Activated naive CD8-positive, alpha-beta T cell treated with anti-CD3 and anti-CD28 coated beads for 36 hours (primary cell): ENCODE results near the gene TMEM108. TPM values are rescaled to one million over a fixed set of nuclear protein-coding genes. Genes with fewer than 3 reads are reported as not detected.

Source experiments
- DNase-seq: peaks from one replicate; pipeline ENCODE4 v3.0.0; 2021
- H3K27ac Mint-ChIP-seq: one replicate; pipeline ENCODE4 v1.8.0; 2022; ENCODE audit warnings: mild to moderate bottlenecking, moderate library complexity, mixed read lengths
- H3K27me3 Mint-ChIP-seq: one replicate; pipeline ENCODE4 v1.8.0; 2022; ENCODE audit warnings: mild to moderate bottlenecking, mixed read lengths
- H3K36me3 Mint-ChIP-seq: one replicate; pipeline ENCODE4 v1.8.0; 2021; ENCODE audit warnings: mild to moderate bottlenecking, mixed read lengths
- H3K4me1 Mint-ChIP-seq: one replicate; pipeline ENCODE4 v1.8.0; 2021; ENCODE audit warnings: mixed read lengths
- H3K4me3 Mint-ChIP-seq: one replicate; pipeline ENCODE4 v1.8.0; 2022; ENCODE audit warnings: mild to moderate bottlenecking, moderate library complexity, mixed read lengths
- H3K9me3 Mint-ChIP-seq: one replicate; pipeline ENCODE4 v1.8.0; 2022; ENCODE audit warnings: mixed read lengths
- total RNA-seq, 2 experiments: library from RNA; stranded (reverse); gene quantifications; one replicate each; pipeline ENCODE4 v1.2.3, GENCODE V29; 2021

Gene TMEM108
- total RNA-seq, 2 experiments from 2014 or later: not detected

DNA sequence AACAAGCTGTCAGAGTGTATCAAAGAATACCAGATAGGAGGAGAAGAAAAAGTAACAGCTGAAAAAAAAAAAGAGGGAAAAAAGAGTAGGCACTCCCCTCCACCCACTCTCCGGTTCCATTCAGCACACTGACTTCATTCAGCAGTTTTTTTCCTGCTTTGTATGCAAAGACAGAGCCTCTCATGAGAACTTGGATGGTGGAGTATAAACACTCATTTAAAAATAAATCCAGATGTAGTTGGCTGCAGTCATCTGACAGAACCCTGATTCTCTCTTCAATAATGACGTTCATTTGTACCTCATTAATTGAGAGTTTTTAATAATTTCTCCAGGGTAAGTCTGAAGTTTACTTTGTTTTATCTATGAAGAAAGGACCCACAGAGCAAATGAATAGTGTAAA, 81.0 kb downstream of the TMEM108 start:
- Mint-ChIP-seq H3K9me3 (no peaks in the 10 kb centered on the region), H3K4me3 (no peak overlapping the region), H3K27me3 (peaks cover 12% of the 10 kb centered on the region), H3K36me3 (no peaks in the 10 kb centered on the region), H3K27ac (no peak overlapping the region), H3K4me1 (no peaks in the 10 kb centered on the region)
- no peak for DNase-seq

DNA sequence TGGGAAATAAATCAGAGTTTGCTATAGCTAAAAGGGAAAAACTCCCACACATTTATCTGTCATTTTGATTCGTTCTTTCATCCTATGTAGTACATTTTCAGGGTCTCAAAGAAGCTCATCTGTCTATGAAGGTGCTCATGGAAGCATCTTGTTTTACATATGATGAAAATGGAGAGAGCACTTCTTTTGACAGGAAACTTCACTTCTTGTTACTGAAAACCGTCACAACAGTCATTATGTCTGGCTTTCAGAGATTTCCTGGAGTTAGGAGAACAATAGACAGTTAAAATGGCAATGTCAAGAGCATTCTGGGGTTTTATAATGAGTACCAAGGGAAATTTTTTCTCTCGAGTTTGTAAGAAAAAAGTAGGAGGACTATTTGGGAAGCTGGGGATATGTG, 83.3 kb downstream of the TMEM108 start:
- no peak overlapping the region for H3K4me3 Mint-ChIP-seq
- no peaks in the 10 kb centered on the region for H3K9me3 Mint-ChIP-seq
- peaks cover 16% of the 10 kb centered on the region for H3K27me3 Mint-ChIP-seq
- no peaks in the 10 kb centered on the region for H3K36me3 Mint-ChIP-seq
- no peak overlapping the region for H3K27ac Mint-ChIP-seq
- H3K4me1 Mint-ChIP-seq: no peaks in the 10 kb centered on the region
- no peak for DNase-seq

GRCh38 chr3:133123636-133124035, 85.4 kb downstream of the TMEM108 start:
- H3K9me3 Mint-ChIP-seq: no peaks in the 10 kb centered on the region
- H3K27me3 Mint-ChIP-seq: peaks cover 20% of the 10 kb centered on the region
- no peaks in the 10 kb centered on the region for H3K36me3 Mint-ChIP-seq
- no peaks in the 10 kb centered on the region for H3K4me1 Mint-ChIP-seq
- no peak overlapping the region for H3K27ac Mint-ChIP-seq
- DNase-seq: no peak
- no peak overlapping the region for H3K4me3 Mint-ChIP-seq

GRCh38 chr3:133124511-133124910, 86.3 kb downstream of the TMEM108 start:
- H3K27me3 Mint-ChIP-seq: peaks cover 20% of the 10 kb centered on the region
- H3K27ac Mint-ChIP-seq: no peak overlapping the region
- no peaks in the 10 kb centered on the region for H3K36me3 Mint-ChIP-seq
- no peaks in the 10 kb centered on the region for H3K4me1 Mint-ChIP-seq
- no peak for DNase-seq
- no peak overlapping the region for H3K4me3 Mint-ChIP-seq
- H3K9me3 Mint-ChIP-seq: no peaks in the 10 kb centered on the region

GRCh38 chr3:133125171-133125570, 87.0 kb downstream of the TMEM108 start:
- H3K4me3 Mint-ChIP-seq: no peak overlapping the region
- no peak for DNase-seq
- no peak overlapping the region for H3K27ac Mint-ChIP-seq
- H3K36me3 Mint-ChIP-seq: no peaks in the 10 kb centered on the region
- peaks cover 20% of the 10 kb centered on the region for H3K27me3 Mint-ChIP-seq
- H3K4me1 Mint-ChIP-seq: no peaks in the 10 kb centered on the region
- H3K9me3 Mint-ChIP-seq: no peaks in the 10 kb centered on the region

DNA sequence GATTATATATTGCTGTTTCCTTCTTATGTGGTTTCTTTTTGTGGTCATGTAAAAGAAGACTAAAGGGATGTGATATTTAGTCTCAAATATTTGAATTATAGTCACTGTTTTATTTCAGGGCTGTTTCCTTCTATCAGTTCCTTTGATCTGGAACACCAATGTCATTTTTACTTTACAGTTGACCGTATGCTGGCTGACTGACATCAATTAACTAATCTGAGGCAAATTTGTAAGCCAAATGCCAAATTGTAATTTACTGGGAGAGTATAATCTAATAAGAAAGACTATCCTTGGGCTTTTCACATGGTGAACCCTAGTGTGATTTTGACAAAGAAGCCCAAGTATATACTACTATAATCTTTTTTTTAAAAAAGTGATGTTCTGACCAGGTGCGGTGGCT, 87.6 kb downstream of the TMEM108 start:
- Mint-ChIP-seq H3K36me3 (no peaks in the 10 kb centered on the region), H3K4me3 (no peak overlapping the region)

DNA sequence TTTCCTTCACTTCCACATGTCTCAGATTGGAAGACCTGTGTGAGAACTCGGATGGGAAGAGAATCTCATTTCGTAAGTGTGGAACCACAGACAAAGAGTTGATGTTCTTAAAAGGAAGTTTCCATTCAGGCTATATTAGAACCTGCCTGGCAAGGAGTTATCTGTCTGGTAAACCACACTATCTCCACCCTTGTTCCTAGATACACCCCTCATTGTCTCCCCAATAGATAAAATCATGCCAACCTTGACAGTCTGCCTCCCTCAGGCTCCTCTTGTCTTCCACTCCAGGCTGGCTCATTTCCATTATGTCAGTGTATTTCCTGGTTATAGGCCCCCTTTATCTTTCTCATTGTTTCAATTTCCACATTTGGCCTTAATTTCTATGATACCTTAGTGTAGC, 89.2 kb downstream of the TMEM108 start:
- H3K9me3 Mint-ChIP-seq: no peaks in the 10 kb centered on the region
- no peaks in the 10 kb centered on the region for H3K36me3 Mint-ChIP-seq
- H3K27ac Mint-ChIP-seq: no peak overlapping the region
- no peak for DNase-seq
- no peak overlapping the region for H3K4me3 Mint-ChIP-seq
- H3K27me3 Mint-ChIP-seq: peaks cover 12% of the 10 kb centered on the region
- no peaks in the 10 kb centered on the region for H3K4me1 Mint-ChIP-seq

More for the DNA sequence above, 87.6 kb downstream of the TMEM108 start:
- Mint-ChIP-seq H3K9me3 (no peaks in the 10 kb centered on the region), H3K27me3 (peaks cover 20% of the 10 kb centered on the region), H3K4me1 (no peaks in the 10 kb centered on the region), H3K27ac (no peak overlapping the region)
- no peak for DNase-seq

DNA sequence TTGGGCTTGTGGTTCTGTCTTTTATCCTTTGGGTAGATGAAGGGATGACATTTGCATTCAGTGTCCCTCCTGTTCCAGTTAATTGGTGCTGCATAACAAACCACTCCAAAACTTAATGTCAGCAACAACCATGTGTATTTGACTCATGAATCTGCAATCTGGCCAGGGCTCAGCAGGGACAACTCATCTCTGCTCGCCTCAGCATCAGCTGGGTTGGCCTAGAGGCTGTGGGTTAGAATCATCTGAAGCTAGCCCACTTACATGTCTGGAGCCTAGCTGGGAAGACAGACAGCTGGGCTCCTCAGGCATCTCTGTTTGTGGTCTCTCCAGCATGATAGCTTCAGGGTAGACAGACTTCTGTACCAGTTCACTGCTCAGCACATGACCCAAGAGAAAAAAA, 92.0 kb downstream of the TMEM108 start:
- no peak for DNase-seq
- Mint-ChIP-seq H3K9me3 (no peaks in the 10 kb centered on the region), H3K27ac (no peak overlapping the region), H3K4me3 (no peak overlapping the region), H3K4me1 (no peaks in the 10 kb centered on the region), H3K27me3 (peaks cover 6% of the 10 kb centered on the region), H3K36me3 (no peaks in the 10 kb centered on the region)

DNA sequence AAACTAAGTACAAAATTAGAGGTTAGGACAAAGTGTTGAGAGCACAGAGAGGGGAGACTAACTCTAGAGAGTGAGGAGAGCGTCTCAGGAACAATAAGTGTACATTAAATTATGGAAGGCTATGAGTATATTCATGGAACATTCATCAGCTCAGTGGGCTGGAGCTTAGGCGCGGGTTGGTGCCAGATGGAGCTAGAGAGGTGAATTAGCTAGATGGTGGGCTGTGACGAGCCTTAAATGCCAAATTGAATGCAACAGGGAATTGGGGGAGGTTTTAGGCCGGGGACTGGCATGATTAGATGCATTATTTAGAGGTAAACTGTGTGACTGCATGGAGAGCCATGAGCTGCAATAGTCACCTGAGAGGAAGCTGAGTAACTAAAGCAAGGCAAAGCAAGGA, 97.1 kb downstream of the TMEM108 start:
- Mint-ChIP-seq H3K27me3 (peaks cover 12% of the 10 kb centered on the region), H3K36me3 (no peaks in the 10 kb centered on the region), H3K9me3 (no peaks in the 10 kb centered on the region), H3K4me3 (no peak overlapping the region), H3K4me1 (no peaks in the 10 kb centered on the region), H3K27ac (no peak overlapping the region)
- DNase-seq: no peak

DNA sequence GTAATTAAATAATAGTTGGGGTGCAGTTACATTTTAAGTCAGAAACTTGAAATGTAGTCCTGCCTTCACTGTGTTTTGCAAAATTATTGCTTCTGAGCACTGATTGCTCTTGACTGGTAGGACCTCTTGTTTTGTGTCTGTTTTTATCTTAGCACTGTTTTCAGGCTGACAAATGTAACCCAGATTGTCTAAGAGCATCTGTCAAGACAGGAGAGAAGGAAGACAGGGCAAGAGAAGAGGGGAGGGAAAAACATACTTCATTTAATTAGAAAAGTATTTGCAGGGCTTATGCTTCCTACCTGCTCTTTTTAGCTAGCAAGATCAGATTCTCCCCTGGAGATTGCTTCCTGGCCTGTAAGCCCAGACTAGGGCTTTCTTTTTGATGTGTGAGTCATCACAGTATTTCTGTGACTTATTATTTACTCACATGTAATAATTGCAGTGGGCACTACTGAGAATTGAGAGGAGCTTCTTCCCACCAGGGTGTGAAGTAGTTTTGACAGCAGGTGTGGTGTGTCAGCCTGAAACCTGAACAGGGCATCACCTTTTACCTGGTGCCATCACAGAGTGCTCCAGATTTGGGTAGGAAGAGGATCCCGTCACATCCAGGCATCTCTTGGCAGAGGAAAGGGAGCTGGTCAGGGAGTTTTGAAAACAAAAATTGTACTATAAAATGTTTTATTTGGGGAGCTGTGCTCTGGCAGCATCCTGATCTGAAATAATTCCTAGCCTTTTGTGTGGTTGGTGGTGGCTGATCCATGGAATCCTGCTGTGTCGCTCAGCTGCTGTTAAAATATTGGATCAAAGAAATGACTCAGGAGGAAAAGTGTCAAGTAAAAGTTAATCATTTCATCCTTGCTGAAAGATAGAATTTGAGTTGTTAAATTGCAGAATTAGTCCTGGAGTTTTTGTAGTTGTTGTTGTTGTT, 98.2 kb downstream of the TMEM108 start:
- Mint-ChIP-seq H3K4me3 (no peak overlapping the region), H3K4me1 (no peaks in the 10 kb centered on the region), H3K9me3 (no peaks in the 10 kb centered on the region), H3K27ac (no peak overlapping the region), H3K36me3 (no peaks in the 10 kb centered on the region), H3K27me3 (peaks cover 12% of the 10 kb centered on the region)
- DNase-seq: no peak

DNA sequence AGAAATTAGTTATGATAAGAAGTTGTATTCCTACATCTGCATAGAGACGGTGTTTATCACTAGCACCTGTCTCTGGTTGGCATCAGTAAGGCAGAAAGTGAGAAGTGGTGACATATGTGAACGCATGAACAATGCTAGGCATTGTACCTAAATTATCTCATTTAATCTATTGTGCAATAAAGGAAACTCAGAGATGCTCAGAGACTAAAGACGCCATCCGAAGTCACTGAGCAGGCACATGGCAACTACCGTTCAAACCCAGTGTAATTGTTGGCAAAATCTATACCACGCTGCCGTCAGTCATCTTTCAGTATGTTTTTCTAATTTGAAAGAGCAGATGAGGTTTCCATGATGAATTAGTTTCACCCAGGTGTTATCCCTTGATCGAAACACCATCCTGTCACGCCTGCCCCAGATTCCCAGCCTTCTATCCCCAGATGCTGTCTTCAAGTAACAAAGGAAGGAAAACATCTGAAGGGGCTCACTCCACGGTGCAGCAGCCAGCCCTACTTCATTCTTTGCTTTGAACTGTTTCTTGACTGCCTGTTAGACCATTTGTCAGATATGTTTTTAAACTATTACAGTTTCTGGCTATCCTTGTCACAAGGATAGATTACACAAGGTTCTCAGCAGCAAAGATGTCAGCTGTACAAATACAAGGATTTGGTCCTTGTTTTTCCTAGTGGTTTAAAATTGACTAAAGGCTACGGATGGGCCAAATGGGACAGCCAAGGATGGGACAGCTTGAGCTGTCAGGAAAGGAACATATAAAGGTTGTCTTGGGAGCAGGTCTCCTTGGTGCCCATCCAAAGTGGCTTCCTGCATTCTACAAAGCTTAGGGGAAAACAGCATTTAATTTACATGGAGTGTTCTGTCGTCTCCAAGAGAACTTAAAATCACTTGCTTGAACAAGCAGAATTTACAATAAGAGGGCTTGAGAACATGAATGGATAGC, 99.1 kb downstream of the TMEM108 start:
- Mint-ChIP-seq H3K27ac (no peak overlapping the region), H3K9me3 (no peaks in the 10 kb centered on the region), H3K36me3 (no peaks in the 10 kb centered on the region), H3K4me3 (no peak overlapping the region), H3K27me3 (peaks cover 12% of the 10 kb centered on the region), H3K4me1 (no peaks in the 10 kb centered on the region)
- no peak for DNase-seq

DNA sequence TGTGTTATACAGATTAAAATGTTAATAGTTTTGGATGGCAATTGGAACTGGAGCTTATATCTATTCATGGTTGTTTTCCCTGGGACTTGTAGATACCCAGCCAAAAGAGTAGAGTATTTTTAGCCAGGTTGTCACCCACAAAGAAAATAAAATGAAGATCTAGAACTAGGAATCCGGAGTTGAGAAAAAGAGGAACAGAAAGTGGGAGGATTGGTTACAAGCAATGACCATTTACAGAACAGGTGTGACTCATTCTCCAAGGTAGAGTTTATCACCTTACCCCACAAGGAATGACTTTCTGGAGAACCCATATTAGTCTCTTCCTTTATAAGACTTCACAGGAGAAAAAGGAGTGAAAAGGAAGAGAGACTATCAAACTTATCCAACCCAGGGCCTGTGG, 99.8 kb downstream of the TMEM108 start:
- H3K9me3 Mint-ChIP-seq: no peaks in the 10 kb centered on the region
- peaks cover 12% of the 10 kb centered on the region for H3K27me3 Mint-ChIP-seq
- no peaks in the 10 kb centered on the region for H3K36me3 Mint-ChIP-seq
- no peak overlapping the region for H3K4me3 Mint-ChIP-seq
- H3K4me1 Mint-ChIP-seq: no peaks in the 10 kb centered on the region
- no peak for DNase-seq
- H3K27ac Mint-ChIP-seq: no peak overlapping the region

DNA sequence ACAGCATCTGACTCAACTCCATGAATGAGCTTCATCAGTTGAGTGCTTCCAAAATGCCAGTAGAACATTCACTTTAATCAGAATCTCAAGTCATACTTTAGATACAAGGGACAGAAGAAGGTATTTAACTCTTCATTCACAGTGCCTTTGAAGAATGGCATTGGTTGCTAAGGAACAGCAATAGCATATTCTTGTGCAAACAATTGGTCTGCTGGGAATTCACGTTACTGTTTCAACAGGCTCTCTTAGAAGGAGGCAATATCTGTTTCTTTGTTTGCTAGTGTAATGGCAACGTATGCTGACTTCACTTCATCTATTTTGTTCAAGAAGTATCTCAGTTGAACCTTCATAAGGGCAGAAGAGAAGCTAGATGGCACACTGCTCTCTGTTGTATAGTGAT, 113.9 kb downstream of the TMEM108 start:
- Mint-ChIP-seq H3K27me3 (peaks cover 5% of the 10 kb centered on the region), H3K27ac (no peak overlapping the region), H3K9me3 (peaks cover 3% of the 10 kb centered on the region), H3K36me3 (no peaks in the 10 kb centered on the region), H3K4me1 (no peaks in the 10 kb centered on the region), H3K4me3 (no peak overlapping the region)
- DNase-seq: no peak

- no peak for DNase-seq
- Mint-ChIP-seq H3K4me3 (no peak overlapping the region), H3K9me3 (peaks cover 3% of the 10 kb centered on the region), H3K27ac (no peak overlapping the region), H3K36me3 (no peaks in the 10 kb centered on the region), H3K27me3 (peaks cover 5% of the 10 kb centered on the region), H3K4me1 (no peaks in the 10 kb centered on the region)
Observed at GRCh38 chr3:133152681-133153220, 114.6 kb downstream of the TMEM108 start.

GRCh38 chr3:133153382-133153781, 115.2 kb downstream of the TMEM108 start:
- peaks cover 9% of the 10 kb centered on the region for H3K27me3 Mint-ChIP-seq
- no peak for DNase-seq
- peaks cover 3% of the 10 kb centered on the region for H3K9me3 Mint-ChIP-seq
- no peaks in the 10 kb centered on the region for H3K36me3 Mint-ChIP-seq
- H3K4me1 Mint-ChIP-seq: no peaks in the 10 kb centered on the region
- no peak overlapping the region for H3K4me3 Mint-ChIP-seq
- H3K27ac Mint-ChIP-seq: no peak overlapping the region
